ENCODE data around the gene WDR59.

Gene WDR59

DNA sequence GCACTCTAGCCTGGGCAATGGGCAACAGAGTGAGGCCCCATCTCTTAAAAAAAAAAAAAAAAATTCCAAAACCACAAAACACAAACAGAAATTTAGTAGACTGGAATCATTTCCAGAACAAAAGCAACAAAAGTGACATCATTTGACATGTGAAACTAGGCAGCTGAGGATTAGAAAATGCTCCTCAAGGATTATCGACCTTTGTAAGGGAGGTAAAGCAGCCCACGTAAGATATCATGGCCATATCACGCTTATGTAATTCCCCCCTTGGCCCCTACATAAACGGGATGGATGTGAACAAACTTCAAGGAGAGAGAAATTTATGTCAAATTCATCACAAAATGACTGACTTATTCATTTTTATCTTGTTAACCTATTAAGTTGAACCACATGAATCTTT, 83.3 kb downstream of the WDR59 start:
- DNase-seq = no peak

- no peak for DNase-seq
Measured at GRCh38 chr16:74899816-74900215, 85.1 kb downstream of the WDR59 start.

GRCh38 chr16:74898659-74899058, 86.3 kb downstream of the WDR59 start:
- no peak for DNase-seq

GRCh38 chr16:74896389-74897370, 88.2 kb downstream of the WDR59 start:
- no peak for DNase-seq

GRCh38 chr16:74893541-74893940, 91.4 kb downstream of the WDR59 start:
- DNase-seq = no peak

DNA sequence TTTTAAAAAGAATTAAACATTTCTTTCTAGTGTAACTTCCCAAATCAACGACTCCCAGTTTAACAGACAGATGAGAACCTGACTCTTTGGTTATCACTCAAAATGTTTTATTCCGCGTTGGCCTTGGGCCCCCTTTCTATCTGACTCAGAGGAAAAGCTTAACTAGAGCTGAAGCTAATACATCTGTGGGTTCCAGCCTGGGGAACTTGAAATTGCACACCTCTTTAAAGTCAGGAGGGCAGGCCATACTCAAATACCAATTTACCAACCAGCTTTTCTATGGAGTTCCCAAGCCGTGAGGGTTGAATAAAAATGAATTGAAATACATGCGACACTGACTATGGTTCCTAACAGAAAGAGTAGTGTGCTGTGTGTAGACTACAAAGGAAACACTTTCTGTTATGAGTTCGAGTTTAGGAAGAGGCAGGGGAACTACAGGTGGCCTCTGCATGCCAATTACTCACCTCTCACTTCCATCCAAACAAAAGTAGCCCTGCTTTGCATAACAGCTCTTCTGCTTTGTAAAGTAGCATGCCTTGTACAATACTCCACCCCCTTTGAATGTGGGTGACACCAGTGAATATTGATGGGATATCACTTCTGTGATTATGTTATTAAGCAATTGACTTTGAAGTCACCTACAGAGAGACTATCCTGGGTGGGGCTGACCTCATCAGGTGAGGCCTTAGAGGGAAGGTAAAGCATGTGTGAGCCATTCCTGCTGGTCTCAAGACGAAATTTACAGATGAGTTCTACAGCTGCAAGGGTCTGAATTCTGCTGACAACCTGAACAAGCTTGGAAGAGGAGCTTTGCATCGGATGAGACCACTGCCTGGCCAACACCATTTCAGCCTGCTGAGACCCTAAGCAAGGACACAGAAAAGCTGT, 92.1 kb downstream of the WDR59 start:
- DNase-seq = no peak

DNA sequence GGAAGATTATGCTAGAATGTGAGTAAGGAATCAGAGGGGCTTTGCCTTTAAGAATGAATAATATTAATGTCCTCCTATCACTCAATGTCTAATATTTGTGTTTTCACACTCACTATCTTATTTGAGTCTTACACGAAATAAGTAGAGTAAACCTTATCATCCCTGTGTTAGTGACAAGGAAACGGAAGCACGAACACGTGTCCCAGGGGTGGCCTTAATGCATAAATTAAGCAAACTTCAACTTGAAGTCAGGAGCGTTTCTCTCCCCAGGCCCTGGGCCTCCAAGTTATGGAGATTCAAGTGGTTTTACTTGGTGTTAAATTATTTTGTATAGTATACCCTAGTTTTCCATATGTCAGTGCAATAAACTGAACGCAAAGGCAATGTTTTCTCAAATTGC, 96.0 kb downstream of the WDR59 start:
- DNase-seq = no peak

DNA sequence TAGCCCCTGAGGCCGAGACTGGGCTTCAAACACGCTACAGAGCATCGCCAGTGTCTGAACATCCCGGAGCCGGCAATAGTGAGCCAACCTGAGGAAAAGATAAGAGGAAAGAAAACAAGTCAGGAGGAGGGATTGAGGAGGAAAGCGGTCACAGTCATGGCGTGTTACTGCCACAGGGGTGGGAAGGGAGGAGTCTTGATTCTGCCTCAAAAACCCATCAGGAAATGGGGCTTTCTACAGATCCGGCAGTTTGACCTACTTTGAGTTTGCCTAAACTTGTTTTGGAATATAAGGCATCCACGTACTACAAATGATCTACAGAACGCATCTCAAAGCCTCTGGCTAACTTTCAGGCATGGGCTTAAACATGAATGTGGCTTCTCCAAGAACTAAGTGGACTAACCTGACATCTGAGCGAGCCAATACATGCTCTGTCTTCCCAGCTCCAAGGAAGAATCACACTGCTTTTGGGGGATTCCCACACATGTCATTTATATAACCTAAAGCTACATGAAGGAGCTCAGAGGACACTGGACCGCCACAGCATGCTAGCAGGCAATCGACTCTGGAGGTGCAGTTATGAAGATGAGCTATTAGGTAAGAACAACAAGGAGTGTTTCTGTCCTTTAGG, 96.6 kb downstream of the WDR59 start:
- no peak for DNase-seq

DNA sequence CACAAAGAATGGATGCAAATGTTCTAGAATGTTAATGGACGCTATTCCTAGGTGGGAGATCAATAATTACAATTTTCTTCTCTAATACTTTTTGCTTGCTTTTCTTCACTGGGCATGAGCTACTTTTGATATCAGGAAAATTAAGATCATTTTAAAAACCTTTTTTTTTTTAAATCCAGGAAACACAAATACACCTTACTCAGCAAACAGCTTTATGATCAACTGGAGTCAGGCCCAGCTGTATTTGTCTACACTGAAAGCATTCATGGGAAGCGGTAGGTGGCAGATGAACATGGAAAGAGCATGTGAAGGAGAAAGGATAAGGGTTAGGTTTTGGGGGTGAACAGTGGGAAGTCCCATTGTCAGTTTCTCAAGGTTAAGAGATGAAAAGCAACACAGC, 97.8 kb downstream of the WDR59 start:
- no peak for DNase-seq

- DNase-seq = no peak
Measured at GRCh38 chr16:74877706-74878105, 107.2 kb downstream of the WDR59 start.

DNA sequence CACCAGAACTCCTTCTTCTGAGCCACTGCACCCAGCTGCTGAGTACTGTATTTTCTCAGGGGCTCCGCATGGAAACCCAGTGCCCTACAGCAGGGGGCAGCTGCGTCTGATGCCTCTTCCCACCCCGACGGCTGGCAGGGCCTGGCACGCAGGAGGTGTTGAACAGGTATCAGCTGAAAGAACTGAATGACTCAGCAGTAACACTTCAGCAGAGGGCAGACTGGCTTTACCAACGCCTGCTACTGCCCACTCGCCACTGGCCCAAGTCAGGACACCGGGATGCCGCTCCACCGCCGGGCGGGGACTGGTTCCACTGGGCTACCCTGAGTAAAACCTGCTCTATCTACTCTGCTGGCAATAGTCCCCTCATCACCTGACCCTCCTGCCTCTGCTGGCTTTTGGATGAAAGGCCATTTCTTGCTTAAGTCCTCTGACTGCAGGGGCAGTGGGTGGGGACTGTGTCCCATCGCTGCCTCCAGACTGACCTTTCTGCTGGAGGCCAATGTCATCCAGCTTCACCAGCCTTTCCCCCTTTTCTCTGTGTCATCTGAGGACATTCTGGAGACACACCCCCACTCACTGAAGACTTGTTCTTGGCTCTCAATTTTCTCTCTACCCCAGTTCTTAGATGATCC, 109.9 kb downstream of the WDR59 start:
- no peak for DNase-seq

DNA sequence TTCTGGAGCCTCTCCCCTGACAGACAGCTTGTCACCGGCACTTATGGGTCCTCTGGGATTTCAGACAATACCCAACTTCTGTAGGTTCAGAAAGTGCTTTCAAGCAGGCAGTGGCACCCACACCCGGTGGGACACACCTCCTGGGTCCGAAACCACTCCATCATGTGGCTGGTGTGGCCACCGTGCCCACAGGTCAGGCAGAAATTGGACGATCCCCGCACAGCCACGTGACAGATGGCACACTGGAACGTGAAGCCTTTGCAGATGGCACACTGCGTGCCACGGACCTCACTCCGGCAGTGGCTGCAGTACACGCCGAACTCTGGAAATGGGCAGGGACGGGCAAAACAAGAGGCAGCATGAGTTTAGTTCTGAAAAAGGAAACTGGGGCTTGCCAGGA, 110.8 kb downstream of the WDR59 start:
- DNase-seq = no peak

- DNase-seq = no peak
Measured at GRCh38 chr16:74872302-74872701, 112.6 kb downstream of the WDR59 start.

DNA sequence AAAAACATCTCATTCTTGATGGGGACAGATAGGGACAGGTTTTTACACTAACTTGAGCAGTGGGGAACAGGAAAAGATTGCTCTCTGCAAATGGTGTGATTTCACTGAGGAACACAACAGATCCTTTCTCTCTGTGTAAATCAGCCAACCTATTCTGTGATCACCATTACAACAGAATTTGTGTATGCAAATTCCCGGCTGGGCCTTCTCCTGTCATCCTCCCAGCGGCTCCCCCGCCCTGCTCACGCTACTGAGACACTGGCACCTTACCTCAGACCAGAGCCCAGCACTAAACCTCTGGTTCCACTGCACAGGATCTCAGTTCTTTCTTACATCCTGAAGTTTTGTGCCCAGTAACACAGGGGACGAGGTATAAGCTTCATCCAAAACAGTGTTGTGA, 113.3 kb downstream of the WDR59 start:
- DNase-seq = no peak

GRCh38 chr16:74868501-74868900, 116.4 kb downstream of the WDR59 start:
- no peak for DNase-seq

DNA sequence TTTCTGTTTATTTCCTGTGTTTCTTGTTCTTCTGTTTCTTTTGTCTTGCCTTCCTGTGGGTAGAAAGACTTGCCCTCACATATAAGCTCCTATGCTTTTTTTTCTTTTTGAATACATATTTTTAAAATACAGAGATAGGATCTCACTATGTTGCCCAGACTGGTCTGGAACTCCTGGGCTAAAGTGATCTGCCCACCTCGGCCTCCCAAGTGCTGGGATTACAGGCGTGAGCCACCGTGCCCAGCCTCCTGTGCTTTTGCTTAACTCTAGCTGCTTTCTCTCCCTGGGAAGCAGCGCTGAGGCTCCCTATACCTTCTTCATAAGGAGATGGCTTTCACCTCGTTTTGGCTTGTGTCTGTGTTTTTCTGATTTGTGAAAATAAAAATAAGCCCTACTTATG, 116.9 kb downstream of the WDR59 start:
- DNase-seq = no peak

- no peak for DNase-seq
Measured at GRCh38 chr16:74867281-74867849, 117.6 kb downstream of the WDR59 start.

GRCh38 chr16:74865922-74866598, 118.9 kb downstream of the WDR59 start:
- no peak for DNase-seq

DNA sequence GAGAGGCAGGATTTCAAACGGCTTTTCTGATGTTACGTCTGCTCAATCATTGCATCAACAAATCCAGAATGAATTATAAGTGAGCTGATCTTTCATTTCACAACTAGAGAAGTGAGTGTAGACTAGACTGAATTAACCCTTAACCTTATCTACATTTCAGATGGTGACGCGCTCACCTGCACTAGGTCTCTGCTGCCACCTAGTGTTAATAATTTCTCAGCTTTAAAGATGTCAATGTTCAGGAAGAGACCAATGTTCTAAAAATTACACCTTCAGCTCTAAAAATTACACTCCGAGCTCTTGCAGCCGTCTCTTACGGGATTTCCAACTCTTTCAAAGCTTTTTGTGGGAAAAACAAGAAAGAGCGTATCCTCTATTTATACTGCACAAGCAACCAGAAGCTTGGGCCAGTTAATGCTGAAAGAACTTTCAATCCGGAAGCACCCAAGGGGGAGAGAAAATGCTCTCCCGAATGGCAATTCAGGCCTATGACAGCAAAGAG, 122.1 kb downstream of the WDR59 start:
- no peak for DNase-seq

DNA sequence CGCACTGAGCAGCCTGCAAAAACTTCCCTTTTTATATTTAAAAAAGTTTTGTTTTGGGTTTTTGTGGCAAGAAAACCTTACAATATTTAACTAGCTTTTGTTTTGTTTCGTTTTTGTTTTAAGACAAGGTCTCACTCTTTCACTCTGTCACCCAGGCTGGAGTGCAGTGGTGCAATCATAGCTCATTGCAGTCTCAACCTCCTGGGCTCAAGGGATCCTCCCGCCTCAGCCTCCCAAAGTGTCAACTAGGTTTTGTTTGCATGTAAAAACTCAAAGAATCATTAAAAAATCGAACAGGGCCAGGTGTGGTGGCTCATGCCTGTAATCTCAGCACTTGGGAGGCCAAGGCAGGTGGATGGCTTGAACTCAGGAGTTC, 132.4 kb downstream of the WDR59 start:
- DNase-seq = no peak

GRCh38 chr16:74850027-74850426, 134.9 kb downstream of the WDR59 start:
- DNase-seq = no peak

DNA sequence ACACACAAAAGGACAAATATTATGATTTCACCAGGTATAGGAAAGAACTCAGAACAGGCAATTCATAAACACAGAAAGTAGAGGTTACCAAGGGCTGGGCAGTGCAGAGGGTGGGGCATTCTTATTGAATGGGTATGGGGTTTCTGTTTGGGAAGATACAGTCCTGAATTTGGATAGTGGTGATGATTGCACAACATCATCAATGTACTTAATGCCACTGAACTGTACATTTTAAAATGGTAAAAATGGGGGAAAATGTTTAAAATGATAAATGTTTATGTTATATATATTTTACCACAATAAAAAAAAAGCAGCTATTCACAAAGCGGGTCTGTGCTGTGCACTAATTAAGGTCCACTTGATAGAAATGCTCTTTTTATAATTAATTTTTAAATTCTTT, 137.7 kb downstream of the WDR59 start:
- no peak for DNase-seq
